ENCODE measurements around the gene IRF5. TPM values are rescaled to one million over a fixed set of nuclear protein-coding genes. Genes with fewer than 3 reads are reported as not detected.
"Not testable (repeated sequence)": the region's sequence is repeated elsewhere in the genome, so short reads cannot be mapped to it uniquely, and the experiment has no call there.

Gene IRF5
- total RNA-seq, 1 experiment from 2014 or later, result 0.66 TPM

GRCh38 chr7:128912281-128912680 lies 25.4 kb upstream of the IRF5 start:
- Mint-ChIP-seq H3K27me3 (ENCODE audit: low read depth) (peaks cover 82% of the 10 kb centered on the region), H3K9me3 (no peaks in the 10 kb centered on the region), H3K27ac (no peak overlapping the region), H3K36me3 (no peaks in the 10 kb centered on the region), H3K4me3 (no peak overlapping the region), H3K4me1 (peaks cover 31% of the 10 kb centered on the region)
- no peak for DNase-seq (ENCODE audit: low spot score)
- CTCF ChIA-PET, result interaction anchor here (1.0 to 4.7 kb wide), 10 partner anchors 21 to 532 kb away, joined by 3 to 64 read pairs (median 8); no protein-coding TSS in a partner anchor
- POLR2A ChIA-PET, result no interaction called here
- no peak for TF ChIP-seq E2F4 (CRISPR knock-in tag; IDR thresholded peaks at IDR 0.05; ENCODE audit: borderline replicate concordance, low read depth)
- TF ChIP-seq ZMAT4 (CRISPR knock-in tag; IDR thresholded peaks at IDR 0.05), result no peak
- no peak for ATAC-seq

- peaks cover 82% of the 10 kb centered on the region for H3K27me3 Mint-ChIP-seq (ENCODE audit: low read depth)
- H3K9me3 Mint-ChIP-seq; H3K36me3 Mint-ChIP-seq; H3K4me3 Mint-ChIP-seq; H3K27ac Mint-ChIP-seq; POLR2A ChIA-PET; ATAC-seq; DNase-seq (ENCODE audit: low spot score): not testable (repeated sequence)
- CTCF ChIA-PET, result interaction anchor here (2.4 to 4.7 kb wide), 2 partner anchors 35 to 179 kb away, joined by 15 to 49 read pairs; no protein-coding TSS in a partner anchor
- H3K4me1 Mint-ChIP-seq, result peaks cover 31% of the 10 kb centered on the region
Measured at GRCh38 chr7:128912709-128913495, 24.8 kb upstream of the IRF5 start.

- TF ChIP-seq FOXJ3 (CRISPR knock-in tag; IDR thresholded peaks at IDR 0.05; ENCODE audit: borderline replicate concordance) (no peak), ZNF512 (CRISPR knock-in tag; IDR thresholded peaks at IDR 0.05; ENCODE audit: borderline replicate concordance) (no peak), ZNF263 (CRISPR knock-in tag; IDR thresholded peaks at IDR 0.05; ENCODE audit: low read depth) (0 out of 2 replicates have a peak, but pooled peaks have one; percentile 22)
- no peaks in the 10 kb centered on the region for H3K36me3 Mint-ChIP-seq
- ChIA-PET POLR2A (interaction anchor here (1.1 kb wide), 1 partner anchor 140 kb away, joined by 4 read pairs; no protein-coding TSS in a partner anchor), CTCF (interaction anchor here (0.8 to 2.4 kb wide), 6 partner anchors 24 to 178 kb away, joined by 3 to 15 read pairs (median 4); partner anchors contain the start of gene IRF5)
- H3K27me3 Mint-ChIP-seq (ENCODE audit: low read depth), result peaks cover 84% of the 10 kb centered on the region
- no peak overlapping the region for H3K27ac Mint-ChIP-seq
- DNase-seq (ENCODE audit: low spot score) (no peak), ATAC-seq (no peak)
- peak overlapping the region; percentile 41; the same call in 1 of the 2 replicates for H3K4me3 Mint-ChIP-seq
- H3K9me3 Mint-ChIP-seq, result no peaks in the 10 kb centered on the region
- H3K4me1 Mint-ChIP-seq, result peaks cover 30% of the 10 kb centered on the region
Measured at GRCh38 chr7:128913870-128914565, 23.7 kb upstream of the IRF5 start.

GRCh38 chr7:128914566-128915151 lies 23.1 kb upstream of the IRF5 start:
- peaks cover 81% of the 10 kb centered on the region for H3K27me3 Mint-ChIP-seq (ENCODE audit: low read depth)
- H3K4me1 Mint-ChIP-seq, result peaks cover 24% of the 10 kb centered on the region
- CTCF ChIA-PET, result interaction anchor here (0.8 to 2.4 kb wide), 6 partner anchors 23 to 177 kb away, joined by 3 to 15 read pairs (median 4); partner anchors contain the start of gene IRF5
- H3K4me3 Mint-ChIP-seq, result peak overlapping the region; percentile 41
- H3K36me3 Mint-ChIP-seq, result no peaks in the 10 kb centered on the region
- no peak overlapping the region for H3K27ac Mint-ChIP-seq
- ATAC-seq (no peak), DNase-seq (ENCODE audit: low spot score) (no peak)
- no peak for TF ChIP-seq FOXJ3 (CRISPR knock-in tag; IDR thresholded peaks at IDR 0.05; ENCODE audit: borderline replicate concordance)
- TF ChIP-seq ZNF423 (CRISPR knock-in tag; IDR thresholded peaks at IDR 0.05), result 0 out of 2 replicates have a peak, but pooled peaks have one; percentile 9
- POLR2A ChIA-PET, result interaction anchor here (1.1 kb wide), 1 partner anchor 140 kb away, joined by 4 read pairs; no protein-coding TSS in a partner anchor
- no peaks in the 10 kb centered on the region for H3K9me3 Mint-ChIP-seq

- no peaks in the 10 kb centered on the region for H3K36me3 Mint-ChIP-seq
- H3K9me3 Mint-ChIP-seq, result no peaks in the 10 kb centered on the region
- peaks cover 24% of the 10 kb centered on the region for H3K4me1 Mint-ChIP-seq
- no peak overlapping the region for H3K27ac Mint-ChIP-seq
- H3K4me3 Mint-ChIP-seq, result peak overlapping the region; percentile 90
- peaks cover 80% of the 10 kb centered on the region for H3K27me3 Mint-ChIP-seq (ENCODE audit: low read depth)
- POLR2A ChIA-PET, result no interaction called here
- DNase-seq (ENCODE audit: low spot score) (no peak), ATAC-seq (no peak)
- CTCF ChIA-PET, result interaction anchor here (1.1 to 2.4 kb wide), 4 partner anchors 31 to 39 kb away, joined by 3 to 15 read pairs (median 5); no protein-coding TSS in a partner anchor
- TF ChIP-seq FOXP4 (CRISPR knock-in tag; IDR thresholded peaks at IDR 0.05), result no peak
- TF ChIP-seq CREM (CRISPR knock-in tag; IDR thresholded peaks at IDR 0.05), result no peak
- no peak for TF ChIP-seq ZNF121 (CRISPR knock-in tag; IDR thresholded peaks at IDR 0.05)
- no peak for TF ChIP-seq IRF1 (CRISPR knock-in tag; IDR thresholded peaks at IDR 0.05)
- TF ChIP-seq SMAD3 (CRISPR knock-in tag; IDR thresholded peaks at IDR 0.05; ENCODE audit: borderline replicate concordance), result no peak
- TF ChIP-seq MLX (CRISPR knock-in tag; IDR thresholded peaks at IDR 0.05), result no peak
- TF ChIP-seq RELA (CRISPR knock-in tag; IDR thresholded peaks at IDR 0.05; ENCODE audit: borderline replicate concordance), result no peak
Measured at GRCh38 chr7:128915271-128915819, 22.4 kb upstream of the IRF5 start.
